ENCODE results near the gene GRAMD4.
"Not testable (repeated sequence)": the region's sequence is repeated elsewhere in the genome, so short reads cannot be mapped to it uniquely, and the experiment has no call there.

The GRAMD4 gene

DNA sequence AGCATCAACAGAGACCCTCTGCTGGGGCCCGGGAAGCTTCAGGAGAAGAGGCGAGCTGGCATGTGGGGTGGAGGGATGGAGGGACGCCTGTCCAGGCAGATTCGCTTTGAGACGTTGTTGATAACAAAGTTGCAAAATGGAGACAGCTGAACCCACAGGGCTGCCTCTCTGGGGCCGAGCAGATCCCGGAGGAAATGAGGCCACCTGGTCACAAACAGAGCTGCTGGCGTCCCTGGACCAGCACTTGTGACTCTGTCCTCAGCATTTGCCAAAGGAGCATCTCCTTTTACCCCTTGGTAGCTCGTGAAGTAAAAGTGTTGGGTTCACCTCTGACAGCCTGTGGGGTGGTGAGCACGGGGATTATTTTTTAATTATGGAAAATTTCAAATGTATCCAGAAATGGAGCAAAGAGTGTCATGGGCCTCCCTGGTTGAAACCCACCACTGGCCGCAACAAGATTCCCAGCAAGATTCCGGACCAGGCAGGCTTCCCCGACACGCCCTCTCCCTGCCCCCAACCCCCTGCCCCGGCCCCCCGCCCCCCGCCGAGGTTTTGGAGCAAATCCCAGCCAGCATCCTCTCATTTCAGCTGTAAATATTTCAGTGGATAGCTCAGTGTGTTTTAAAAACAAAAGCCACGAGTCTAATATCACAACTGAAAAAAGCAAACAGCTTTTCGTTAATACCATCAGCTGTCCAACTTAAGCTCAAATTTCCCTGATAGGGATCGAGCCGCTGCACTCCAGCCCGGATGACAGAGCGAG lies 20.3 kb downstream of the GRAMD4 start:
- Mint-ChIP-seq H3K27me3 (ENCODE audit: low read depth) (peaks cover 4% of the 10 kb centered on the region), H3K36me3 (ENCODE audit: low read depth) (peaks cover 24% of the 10 kb centered on the region), H3K4me3 (peak overlapping the region in 1 of 3 experiments; percentile 42), H3K9me3 (no peaks in the 10 kb centered on the region), H3K27ac (peak overlapping the region; percentile 63 to 86 (median 79)), H3K4me1 (peaks cover 56% of the 10 kb centered on the region)
- TF ChIP-seq, protein P1, sequence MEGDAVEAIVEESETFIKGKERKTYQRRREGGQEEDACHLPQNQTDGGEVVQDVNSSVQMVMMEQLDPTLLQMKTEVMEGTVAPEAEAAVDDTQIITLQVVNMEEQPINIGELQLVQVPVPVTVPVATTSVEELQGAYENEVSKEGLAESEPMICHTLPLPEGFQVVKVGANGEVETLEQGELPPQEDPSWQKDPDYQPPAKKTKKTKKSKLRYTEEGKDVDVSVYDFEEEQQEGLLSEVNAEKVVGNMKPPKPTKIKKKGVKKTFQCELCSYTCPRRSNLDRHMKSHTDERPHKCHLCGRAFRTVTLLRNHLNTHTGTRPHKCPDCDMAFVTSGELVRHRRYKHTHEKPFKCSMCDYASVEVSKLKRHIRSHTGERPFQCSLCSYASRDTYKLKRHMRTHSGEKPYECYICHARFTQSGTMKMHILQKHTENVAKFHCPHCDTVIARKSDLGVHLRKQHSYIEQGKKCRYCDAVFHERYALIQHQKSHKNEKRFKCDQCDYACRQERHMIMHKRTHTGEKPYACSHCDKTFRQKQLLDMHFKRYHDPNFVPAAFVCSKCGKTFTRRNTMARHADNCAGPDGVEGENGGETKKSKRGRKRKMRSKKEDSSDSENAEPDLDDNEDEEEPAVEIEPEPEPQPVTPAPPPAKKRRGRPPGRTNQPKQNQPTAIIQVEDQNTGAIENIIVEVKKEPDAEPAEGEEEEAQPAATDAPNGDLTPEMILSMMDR (IDR thresholded peaks at IDR 0.05; ENCODE audit: unreplicated experiment in 3 of 3), result no peak

DNA sequence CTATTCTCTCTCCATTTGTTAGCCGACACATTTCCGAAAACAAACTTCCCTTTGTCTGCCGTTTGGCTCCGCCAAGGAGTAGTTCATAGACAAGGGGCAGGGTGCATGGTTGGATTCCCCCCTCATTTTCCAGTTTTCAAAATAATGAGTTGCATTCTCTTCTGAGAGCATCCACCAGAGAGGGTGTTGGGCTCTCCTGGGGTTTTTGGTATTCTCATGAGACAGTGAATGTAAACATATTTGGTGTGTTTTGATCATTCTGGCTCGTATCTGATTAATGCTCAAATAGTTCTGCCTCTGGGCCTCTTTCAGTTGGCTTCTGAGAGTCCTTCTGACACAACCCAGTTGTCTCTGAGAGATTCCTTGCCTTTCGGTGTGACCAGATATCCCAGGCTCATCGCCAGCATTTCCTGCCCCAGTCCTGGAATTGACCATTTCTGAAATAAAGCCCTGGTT lies 21.7 kb downstream of the GRAMD4 start:
- TF ChIP-seq, protein P1 (IDR thresholded peaks at IDR 0.05; ENCODE audit: unreplicated experiment in 3 of 3), result no peak
- peaks cover 61% of the 10 kb centered on the region for H3K4me1 Mint-ChIP-seq
- no peak overlapping the region for H3K4me3 Mint-ChIP-seq
- peaks cover 4% of the 10 kb centered on the region for H3K27me3 Mint-ChIP-seq (ENCODE audit: low read depth)
- H3K9me3 Mint-ChIP-seq, result no peaks in the 10 kb centered on the region
- H3K27ac Mint-ChIP-seq, result peak overlapping the region in 2 of 3 experiments; percentile 6 to 15
- peaks cover 28% of the 10 kb centered on the region for H3K36me3 Mint-ChIP-seq (ENCODE audit: low read depth)

DNA sequence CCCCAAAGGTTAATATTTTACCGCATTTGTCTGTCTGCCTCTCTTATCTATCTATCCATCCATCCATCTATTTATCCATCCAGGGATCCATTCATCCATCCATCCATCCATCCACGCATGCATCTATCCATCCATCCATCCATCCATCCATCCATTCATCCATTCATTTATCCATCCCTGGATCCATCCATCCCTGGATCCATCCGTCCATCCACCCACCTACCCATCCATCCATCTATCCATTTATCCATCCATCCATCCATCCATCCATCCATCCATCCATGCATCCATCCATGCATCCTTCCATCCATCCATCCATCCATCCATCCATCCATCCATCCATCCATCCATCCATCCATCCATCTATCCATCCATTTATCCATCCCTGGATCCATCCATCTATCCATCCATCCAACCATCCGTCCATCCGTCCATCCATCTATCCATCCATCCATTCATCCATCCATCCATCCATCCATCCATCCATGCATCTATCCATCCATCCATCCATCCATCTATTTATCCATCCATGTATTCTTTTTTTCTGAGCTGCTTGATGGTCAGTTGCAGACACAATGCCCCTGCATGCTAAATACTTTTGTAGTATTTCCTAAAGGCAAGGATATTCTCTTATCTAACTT lies 22.8 kb downstream of the GRAMD4 start:
- peaks cover 63% of the 10 kb centered on the region for H3K4me1 Mint-ChIP-seq
- not testable (repeated sequence) for H3K9me3 Mint-ChIP-seq; H3K4me3 Mint-ChIP-seq; H3K27ac Mint-ChIP-seq; H3K27me3 Mint-ChIP-seq (ENCODE audit: low read depth)
- H3K36me3 Mint-ChIP-seq (ENCODE audit: low read depth), result peaks cover 32% of the 10 kb centered on the region

DNA sequence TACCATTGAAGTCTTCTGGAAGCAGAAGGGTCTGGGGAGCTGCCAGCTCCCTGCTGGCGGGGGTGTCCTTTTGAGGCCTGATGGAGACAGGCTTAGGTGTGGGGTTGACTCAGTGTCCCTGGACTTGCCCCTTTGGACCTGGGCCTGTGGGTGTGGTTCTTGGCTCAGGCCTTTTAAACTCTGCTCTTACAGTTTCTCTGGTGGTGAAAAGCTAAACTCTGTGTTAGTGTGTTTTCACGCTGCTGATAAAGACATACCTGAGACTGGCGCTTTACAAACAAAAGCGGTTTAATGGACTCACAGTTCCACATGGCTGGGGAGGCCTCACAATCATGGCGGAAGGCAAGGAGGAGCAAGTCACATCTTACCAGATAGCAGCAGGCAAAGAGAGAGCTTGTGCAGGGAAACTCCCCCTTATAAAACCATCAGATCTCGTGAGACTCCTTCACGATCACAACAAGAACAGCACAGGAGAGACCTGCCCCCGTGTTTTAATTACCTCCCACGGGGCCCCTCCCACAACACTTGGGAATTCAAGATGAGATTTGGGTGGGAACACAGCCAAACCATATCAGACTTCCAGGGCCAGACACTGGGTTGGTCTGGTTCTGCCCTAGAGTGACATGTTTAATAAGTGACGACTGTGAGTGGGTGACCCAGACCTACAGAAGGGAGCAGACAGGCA lies 26.5 kb downstream of the GRAMD4 start:
- peak overlapping the region in 2 of 3 experiments; percentile 28 to 68 for H3K27ac Mint-ChIP-seq
- no peaks in the 10 kb centered on the region for H3K9me3 Mint-ChIP-seq
- H3K4me1 Mint-ChIP-seq, result peaks cover 50% of the 10 kb centered on the region
- TF ChIP-seq, protein P1 (IDR thresholded peaks at IDR 0.05; ENCODE audit: unreplicated experiment in 3 of 3), result no peak
- no peaks in the 10 kb centered on the region for H3K27me3 Mint-ChIP-seq (ENCODE audit: low read depth)
- H3K4me3 Mint-ChIP-seq, result no peak overlapping the region
- H3K36me3 Mint-ChIP-seq (ENCODE audit: low read depth), result peaks cover 28% of the 10 kb centered on the region

DNA sequence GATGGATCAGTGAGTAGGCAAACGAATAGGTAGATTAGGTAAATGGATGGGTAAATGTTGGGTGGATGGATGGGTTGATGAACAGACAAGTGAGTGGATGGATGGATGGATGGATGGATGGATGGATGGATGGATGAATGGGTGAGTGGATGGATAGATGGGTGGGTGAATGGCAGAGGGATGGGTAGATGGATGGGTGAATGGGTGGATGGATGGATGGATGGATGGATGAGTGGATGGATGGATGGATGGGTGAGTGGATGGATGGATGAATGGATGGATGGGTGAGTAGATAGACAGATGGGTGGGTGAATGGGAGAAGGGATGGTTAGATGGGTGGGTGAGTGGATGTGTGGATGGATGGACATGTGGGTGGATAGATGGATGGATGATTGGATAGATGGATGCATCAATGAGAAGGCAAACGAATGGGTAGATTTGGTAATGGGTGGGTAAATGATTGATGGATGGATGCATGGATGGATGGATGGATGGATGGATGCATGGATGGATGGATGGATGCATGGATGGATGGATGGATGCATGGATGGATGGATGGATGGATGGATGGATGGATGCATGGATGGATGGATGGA lies 28.1 kb downstream of the GRAMD4 start:
- not testable (repeated sequence) for H3K4me3 Mint-ChIP-seq; H3K9me3 Mint-ChIP-seq; H3K27me3 Mint-ChIP-seq (ENCODE audit: low read depth)
- peak overlapping the region in 1 of 3 experiments; percentile 22 for H3K27ac Mint-ChIP-seq
- peaks cover 46% of the 10 kb centered on the region for H3K4me1 Mint-ChIP-seq
- peaks cover 20% of the 10 kb centered on the region for H3K36me3 Mint-ChIP-seq (ENCODE audit: low read depth)

DNA sequence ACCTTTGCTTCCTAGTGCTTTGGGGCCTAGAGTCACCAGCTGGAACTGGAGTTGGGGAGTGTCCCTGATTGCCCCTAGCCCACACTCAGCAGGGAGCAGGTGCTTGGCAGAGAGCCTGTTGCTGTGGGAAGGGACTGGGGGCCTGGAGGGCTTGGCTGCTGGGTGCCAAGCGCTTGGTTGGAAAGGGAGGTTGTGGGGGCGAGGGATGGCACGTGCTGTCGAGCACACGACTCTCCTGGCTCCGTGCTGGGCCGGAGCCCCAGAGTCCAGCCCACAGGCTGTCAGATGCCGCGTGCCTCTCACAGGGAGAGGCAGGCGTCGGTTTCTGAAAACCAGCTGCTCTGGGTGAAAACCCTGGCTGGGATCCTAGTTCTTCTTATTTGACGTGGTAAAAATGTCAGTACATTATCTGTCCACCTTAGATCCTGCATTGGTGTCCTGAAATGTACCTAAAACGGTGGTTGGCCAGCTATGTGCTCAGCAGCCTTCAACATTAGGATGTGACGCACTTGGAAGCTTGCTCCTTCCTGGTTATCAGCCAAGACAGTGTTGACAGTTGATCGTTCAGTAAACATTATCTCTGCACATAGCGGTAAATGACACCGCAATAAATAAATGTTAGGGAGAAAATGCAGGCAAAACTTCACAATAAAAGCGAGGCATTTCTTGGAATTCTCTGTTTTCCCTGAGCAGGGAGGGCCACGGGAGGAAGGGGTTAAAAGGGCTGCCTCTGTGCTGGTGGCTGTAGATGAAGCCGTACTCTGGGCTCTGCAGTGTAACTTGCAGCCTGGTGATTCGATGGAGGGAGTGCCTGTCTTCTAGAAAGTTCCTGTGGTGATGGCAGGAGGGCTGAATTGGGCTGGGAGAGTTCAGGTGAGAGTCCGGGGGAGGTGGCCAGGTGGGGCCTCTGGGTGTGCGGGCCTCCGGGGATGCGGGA lies 29.2 kb downstream of the GRAMD4 start:
- Mint-ChIP-seq H3K4me1 (peaks cover 41% of the 10 kb centered on the region), H3K27me3 (ENCODE audit: low read depth) (no peaks in the 10 kb centered on the region), H3K36me3 (ENCODE audit: low read depth) (peaks cover 9% of the 10 kb centered on the region), H3K27ac (peak overlapping the region; percentile 53 to 86 (median 81)), H3K9me3 (no peaks in the 10 kb centered on the region), H3K4me3 (peak overlapping the region in 2 of 3 experiments; percentile 8 to 47)
- TF ChIP-seq, protein P1 (IDR thresholded peaks at IDR 0.05; ENCODE audit: unreplicated experiment in 3 of 3), result no peak

All from nephron (organoid).